HepG2 (cell line): ENCODE measurements around the gene C17orf75. TPM values are rescaled to one million over a fixed set of nuclear protein-coding genes. Genes with fewer than 3 reads are reported as not detected.

Source experiments
- EHMT2 ChIP-seq: fragments of 200-600 bp; sonication (generic); IDR thresholded peaks from 2 replicates; pipeline ENCODE4 v1.7.0; 2017; ENCODE audit warnings: antibody characterized with exemption, low read depth, low read length, borderline replicate concordance
- FOXC1 ChIP-seq: sonication (generic); formaldehyde crosslinking; IDR thresholded peaks from 2 replicates; pipeline ENCODE4 v1.8.0; 2022; ENCODE audit warnings: mild to moderate bottlenecking, missing genetic modification reagents, borderline replicate concordance
- HHEX ChIP-seq: IDR thresholded peaks from 2 replicates; pipeline ENCODE4 v1.6.1; 2016; ENCODE audit warnings: control low read depth
- PAWR ChIP-seq: sonication (generic); formaldehyde crosslinking; IDR thresholded peaks from 2 replicates; pipeline ENCODE4 v1.4.0; 2020; ENCODE audit warnings: missing genetic modification reagents, mild to moderate bottlenecking, borderline replicate concordance
- RARA ChIP-seq: IDR thresholded peaks from 2 replicates; pipeline ENCODE4 v1.6.1; 2016; ENCODE audit warnings: missing genetic modification reagents, missing compliant biosample characterization
- RFXANK ChIP-seq: IDR thresholded peaks from 2 replicates; pipeline ENCODE4 v1.6.1; 2016
- SOX6 ChIP-seq, 2 experiments: fragments of 450-650 bp in 1 of 2; sonication (generic) in 1 of 2; formaldehyde crosslinking in 1 of 2; IDR thresholded peaks; 2 replicates each; pipeline versions ENCODE4 v1.4.0 to v1.6.1; 2017 to 2020; ENCODE audit warnings: antibody characterized with exemption in 1 of 2, mild to moderate bottlenecking in 1 of 2, missing genetic modification reagents in 1 of 2
- TERF1 ChIP-seq: sonication (generic); formaldehyde crosslinking; IDR thresholded peaks from 2 replicates; pipeline ENCODE4 v1.8.0; 2022; ENCODE audit warnings: mild to moderate bottlenecking, missing genetic modification reagents, moderate library complexity
- TOE1 ChIP-seq: sonication (generic); formaldehyde crosslinking; IDR thresholded peaks from 2 replicates; pipeline ENCODE4 v1.4.0; 2020; ENCODE audit warnings: mild to moderate bottlenecking, missing genetic modification reagents
- ZBTB1 ChIP-seq: sonication (generic); formaldehyde crosslinking; IDR thresholded peaks from 2 replicates; pipeline ENCODE4 v1.4.0; 2020; ENCODE audit warnings: missing genetic modification reagents, borderline replicate concordance
- ZBTB37 ChIP-seq: sonication (generic); formaldehyde crosslinking; IDR thresholded peaks from 2 replicates; pipeline ENCODE4 v1.4.0; 2020; ENCODE audit warnings: mild to moderate bottlenecking, missing genetic modification reagents
- ZBTB38 ChIP-seq: sonication (generic); formaldehyde crosslinking; IDR thresholded peaks from 2 replicates; pipeline ENCODE4 v1.5.1; 2020; ENCODE audit warnings: mild to moderate bottlenecking, missing genetic modification reagents
- ZBTB42 ChIP-seq: sonication (generic); formaldehyde crosslinking; IDR thresholded peaks from 2 replicates; pipeline ENCODE4 v1.5.0; 2020; ENCODE audit warnings: mild to moderate bottlenecking, missing genetic modification reagents
- ZNF337 ChIP-seq: sonication (generic); formaldehyde crosslinking; IDR thresholded peaks from 2 replicates; pipeline ENCODE4 v1.5.1; 2020; ENCODE audit warnings: missing genetic modification reagents, low read depth, mild to moderate bottlenecking, borderline replicate concordance
- ZNF407 ChIP-seq: sonication (generic); formaldehyde crosslinking; IDR thresholded peaks from one replicate; pipeline ENCODE4 v1.5.1; 2020; ENCODE audit warnings: mild to moderate bottlenecking, missing genetic modification reagents; ENCODE audit errors: not compliant biosample characterization
- ZNF44 ChIP-seq: sonication (generic); formaldehyde crosslinking; IDR thresholded peaks from 2 replicates; pipeline ENCODE4 v1.5.1; 2020; ENCODE audit warnings: mild to moderate bottlenecking, missing genetic modification reagents
- ZNF546 ChIP-seq: sonication (generic); formaldehyde crosslinking; conservative IDR thresholded peaks from 2 replicates; pipeline ENCODE4 v1.8.1; 2023; ENCODE audit warnings: mild to moderate bottlenecking, missing genetic modification reagents
- ZNF552 ChIP-seq: sonication (generic); formaldehyde crosslinking; IDR thresholded peaks from 2 replicates; pipeline ENCODE4 v1.9.0; 2022; ENCODE audit warnings: missing genetic modification reagents, mild to moderate bottlenecking, borderline replicate concordance
- ZNF747 ChIP-seq: sonication (generic); formaldehyde crosslinking; IDR thresholded peaks from 2 replicates; pipeline ENCODE4 v1.8.1; 2023; ENCODE audit warnings: missing genetic modification reagents, mild to moderate bottlenecking, borderline replicate concordance
- polyA plus RNA-seq, 8 experiments: library from polyadenylated mRNA; depleted of rRNA in 3 of 8; stranded (reverse) in 7 of 8; unstranded in 1 of 8; fragments of >200 nt; fragmentation: Illumina TruSeq in 4 of 8; extraction: Trizol in 4 of 8; gene quantifications; 2 replicates each; pipeline versions ENCODE4 v1.2.1 to v1.2.3, GENCODE V29; 2011 to 2016; ENCODE audit warnings: low read depth in 4 of 8, missing spikeins in 1 of 8, mixed read lengths in 1 of 8; ENCODE audit not compliant: insufficient read depth in 1 of 8
- total RNA-seq, 5 experiments: library from RNA; depleted of rRNA; stranded (reverse); fragments of >200 nt; fragmentation: Illumina TruSeq; extraction: Trizol; gene quantifications; 2 replicates each; pipeline ENCODE4 v1.2.3, GENCODE V29; 2016; ENCODE audit warnings: low read depth in 1 of 5

C17orf75 gene
- total and polyA plus RNA-seq, 2 of the 13 experiments (the other 11 are each of a cell fraction or from before 2014, with no cell fraction given), result 16.2 to 33.0 TPM

- TF ChIP-seq PAWR (CRISPR knock-in tag), result no peak
- TF ChIP-seq ZBTB37 (CRISPR knock-in tag), result peak; percentile 76
- TF ChIP-seq ZNF747 (CRISPR knock-in tag), result no peak
- no peak for TF ChIP-seq ZBTB1 (CRISPR knock-in tag)
- no peak for TF ChIP-seq ZNF44 (CRISPR knock-in tag)
- TF ChIP-seq ZBTB38 (CRISPR knock-in tag), result no peak
- TF ChIP-seq ZNF337 (CRISPR knock-in tag), result no peak
- TF ChIP-seq RARA (CRISPR knock-in tag), result peak; percentile 100
- no peak for TF ChIP-seq SOX6 (IDR thresholded peaks at IDR 0.05)
- TF ChIP-seq SOX6 (CRISPR knock-in tag; IDR thresholded peaks at IDR 0.05), result peak; percentile 85
- TF ChIP-seq EHMT2, result no peak
- no peak for TF ChIP-seq ZBTB42 (CRISPR knock-in tag)
- TF ChIP-seq FOXC1 (CRISPR knock-in tag), result no peak
- no peak for TF ChIP-seq ZNF407 (CRISPR knock-in tag)
- no peak for TF ChIP-seq TERF1
- no peak for TF ChIP-seq ZNF546
- TF ChIP-seq ZNF552 (CRISPR knock-in tag), result no peak
- no peak for TF ChIP-seq TOE1 (CRISPR knock-in tag)
- 0 out of 2 replicates have a peak, but pooled peaks have one; percentile 32 for TF ChIP-seq HHEX (CRISPR knock-in tag)
- TF ChIP-seq RFXANK (CRISPR knock-in tag), result no peak
These were observed 38.9 kb downstream of the C17orf75 start (continued) for GRCh38 chr17:32302860-32303649.
